NK-92 treated with Interleukin-12 subunit alpha and Interleukin-12 subunit beta, amount 100 ng/mL, for 24 hours (cell line): Measurements from ENCODE around the gene TTC12.
"Not testable (repeated sequence)": the region's sequence is repeated elsewhere in the genome, so short reads cannot be mapped to it uniquely, and the experiment has no call there.

ENCODE experiments used
- DNase-seq: peaks from one replicate; lab custom pipeline; 2025; lab: John Stamatoyannopoulos, UW

TTC12 gene

DNA sequence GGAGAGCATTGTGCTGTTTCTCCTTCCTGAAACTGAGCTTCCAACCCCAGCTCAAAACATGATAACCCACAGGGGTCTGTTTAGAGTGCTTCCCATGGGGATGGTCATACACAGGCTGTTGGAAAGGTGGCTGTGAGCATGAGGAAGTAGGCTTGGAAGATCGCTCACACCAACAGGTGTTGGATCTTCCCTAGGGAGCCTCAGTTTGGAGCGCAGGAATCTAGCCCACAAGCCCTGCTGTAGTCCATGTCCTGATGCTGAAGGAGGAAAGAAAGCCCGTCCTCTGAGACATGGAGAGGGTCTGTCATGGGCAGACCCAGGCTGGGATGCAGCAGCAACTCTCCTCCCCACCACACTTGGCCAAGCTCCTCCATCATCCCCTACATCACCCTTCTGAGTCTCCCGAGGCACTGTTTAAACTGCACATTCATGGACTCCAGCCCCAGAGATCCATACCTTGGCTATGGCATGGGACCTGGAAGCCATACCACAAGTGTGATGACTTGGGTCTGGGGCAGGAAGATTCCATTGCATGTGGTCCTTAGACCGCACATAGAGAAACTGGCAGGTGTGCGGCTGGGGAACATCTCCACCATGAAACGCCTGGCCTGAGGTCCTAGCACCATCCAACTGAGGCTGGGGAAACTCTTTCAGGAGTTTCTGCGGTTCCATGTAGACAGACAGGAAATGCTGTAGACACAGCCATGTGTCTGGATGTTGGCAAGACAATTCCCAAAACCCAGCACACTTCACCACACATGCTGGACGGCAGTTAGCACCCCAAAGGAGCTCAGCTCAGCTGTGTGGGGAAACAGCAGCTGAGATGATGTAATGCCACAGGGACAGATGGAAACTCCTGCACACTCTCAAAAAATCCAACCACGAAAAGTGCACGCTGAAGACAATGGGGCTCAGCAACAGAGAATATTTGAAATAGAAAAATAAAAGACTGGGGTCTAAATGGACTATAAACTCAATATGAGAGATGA lies 27.6 kb upstream of the TTC12 start:
- DNase-seq = no peak

DNA sequence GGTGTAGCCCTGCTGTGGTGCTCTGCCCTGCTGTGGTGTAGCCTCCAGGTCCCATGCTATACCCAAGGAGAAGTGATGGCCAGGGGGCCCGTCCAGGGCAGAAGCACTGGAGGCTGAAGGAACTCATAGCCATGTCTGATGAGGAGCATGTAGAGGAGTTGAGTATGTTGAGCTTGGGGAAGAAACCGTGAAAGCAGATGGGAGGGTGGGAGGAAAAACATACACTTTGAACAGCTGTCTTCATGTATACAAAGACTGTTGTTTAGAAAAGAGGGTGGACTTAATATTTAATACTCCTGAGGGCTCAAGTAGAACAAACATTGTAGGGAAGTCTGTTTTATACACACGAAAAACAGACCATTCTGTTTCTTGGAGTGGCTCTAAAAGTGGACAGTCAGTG lies 26.6 kb upstream of the TTC12 start:
- DNase-seq = no peak

DNA sequence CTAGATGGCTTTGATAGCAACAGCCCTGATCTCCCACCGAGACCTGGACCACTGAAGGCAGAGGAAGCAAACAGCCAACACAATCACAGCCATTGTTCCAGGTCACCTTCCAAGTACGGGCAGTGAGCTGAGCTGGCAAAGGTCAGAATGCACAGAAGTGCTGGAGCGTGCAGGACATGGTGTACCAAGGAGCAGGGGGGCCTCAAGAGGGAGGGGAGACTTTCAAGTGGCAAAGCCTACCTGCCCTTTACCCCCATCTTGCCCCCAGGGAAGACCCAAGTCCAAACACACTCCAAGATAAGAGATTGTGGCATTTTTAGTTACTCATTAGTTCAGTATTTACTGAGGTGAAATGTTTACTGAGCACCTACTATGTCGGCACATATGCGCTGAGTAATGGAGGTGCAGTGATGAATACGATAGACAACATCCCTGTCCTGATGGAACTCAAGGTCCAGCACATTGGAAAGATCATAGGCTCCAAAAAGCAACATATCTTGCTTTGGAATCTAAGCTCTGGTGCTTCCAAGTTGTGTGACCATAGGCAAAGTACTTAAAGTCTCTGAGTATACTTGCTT lies 26.0 kb upstream of the TTC12 start:
- DNase-seq = no peak

DNA sequence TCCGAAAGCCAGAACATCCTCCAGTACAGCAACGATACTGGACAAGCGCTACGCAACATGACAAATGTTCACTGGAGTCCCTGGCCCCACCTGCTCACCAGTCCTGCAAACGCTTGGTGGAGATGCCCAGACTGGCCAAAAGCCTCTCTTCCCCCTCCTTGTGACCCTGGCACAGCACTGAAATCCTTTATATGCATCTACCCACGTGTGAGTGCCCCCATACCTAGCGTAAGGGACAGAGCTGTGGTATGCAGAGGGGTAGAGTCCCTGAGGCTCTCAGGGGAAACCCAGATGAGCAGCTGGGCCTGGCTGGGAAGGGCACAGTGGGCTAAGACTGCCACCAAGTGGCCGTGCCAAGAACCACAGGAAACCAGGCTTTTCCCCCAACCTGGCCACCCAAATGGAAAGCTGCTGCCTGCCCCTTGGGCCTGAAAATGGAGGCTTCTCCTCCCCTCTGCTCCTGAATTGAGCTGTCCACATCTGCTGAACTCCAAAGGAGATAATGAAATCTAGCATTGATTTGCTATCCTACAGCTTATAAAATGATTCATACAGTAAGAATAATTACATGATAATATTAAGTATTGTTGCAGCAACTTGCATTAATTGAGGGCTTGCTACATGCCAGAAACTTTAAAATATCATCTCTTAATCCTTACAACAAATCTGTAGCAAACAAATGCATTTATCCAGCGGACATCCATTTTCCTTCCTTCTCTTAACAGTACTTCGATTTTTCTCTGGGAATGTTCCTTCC lies 24.8 kb upstream of the TTC12 start:
- peak; percentile 33 for DNase-seq

DNA sequence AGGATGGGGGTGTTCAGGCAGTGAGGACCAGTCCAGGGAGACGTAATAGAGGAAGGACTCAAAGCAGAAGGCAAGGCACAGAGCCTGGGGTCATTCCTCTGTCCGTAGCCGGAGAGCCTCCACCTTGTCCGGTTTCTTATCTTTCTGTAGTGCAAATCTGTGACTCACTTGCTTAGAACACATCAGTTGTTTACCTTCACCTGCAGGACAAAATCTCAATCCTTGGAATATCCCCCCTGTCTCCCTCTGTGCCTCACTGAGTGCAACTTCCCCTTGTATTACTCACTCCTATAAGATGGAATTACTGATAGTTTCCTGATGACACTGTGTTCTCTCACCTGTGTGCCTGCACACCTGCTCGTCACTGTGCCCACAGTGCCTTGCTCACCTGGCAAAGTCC lies 20.4 kb upstream of the TTC12 start:
- no peak for DNase-seq

DNA sequence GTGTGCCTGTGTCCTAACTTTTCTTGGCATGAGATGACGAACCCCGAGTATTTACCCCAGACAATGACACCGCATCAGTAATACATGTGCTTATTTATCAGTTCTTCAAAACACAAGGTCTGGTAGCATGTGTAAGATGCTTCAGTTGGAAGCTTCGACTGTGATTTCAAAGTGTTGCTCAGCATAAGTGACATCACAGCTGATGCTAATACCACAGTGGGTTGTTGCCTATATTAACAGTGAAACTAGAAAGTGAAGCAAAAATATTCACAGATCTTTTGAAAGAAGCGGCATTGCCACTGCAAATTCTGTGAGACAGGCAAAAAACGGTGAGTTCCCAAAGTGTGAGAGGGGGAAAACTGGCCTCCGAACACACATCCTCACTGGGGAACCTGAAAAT lies 18.4 kb upstream of the TTC12 start:
- DNase-seq = no peak

DNA sequence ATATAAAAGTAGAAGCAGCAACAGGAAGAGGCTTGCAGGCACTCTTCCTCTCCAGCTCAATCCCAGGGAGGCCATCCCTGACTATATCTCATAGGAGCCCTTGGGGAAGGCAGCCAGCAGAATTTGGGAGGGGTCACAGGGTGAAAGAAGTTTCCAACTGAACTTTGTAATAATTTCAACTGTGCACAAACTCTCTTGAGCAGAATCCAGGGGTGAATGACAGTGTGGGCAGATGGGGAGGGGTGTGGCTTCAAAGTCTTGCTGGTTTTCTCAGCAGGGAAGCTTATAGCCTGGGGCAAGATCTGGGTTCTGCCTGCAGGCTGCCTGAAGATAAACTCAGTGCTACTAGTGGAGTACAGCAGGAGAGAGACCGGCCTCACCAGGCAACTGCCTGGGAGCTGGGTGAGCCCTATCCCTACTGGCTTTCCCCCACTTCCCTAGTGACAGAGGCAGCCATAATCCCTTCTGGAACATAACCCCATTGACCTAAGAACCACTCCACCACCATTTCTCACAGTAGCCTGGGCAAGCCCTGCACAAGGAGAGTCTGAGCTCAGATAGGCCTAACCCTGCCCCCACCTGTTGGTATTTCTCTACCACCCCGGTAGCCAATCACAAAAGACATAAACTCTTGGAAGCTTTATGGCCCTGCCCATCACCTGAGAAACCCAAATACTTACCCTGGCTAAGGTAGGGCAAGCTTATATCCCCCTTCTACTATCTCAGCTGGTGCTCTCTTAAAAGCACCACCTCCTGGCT lies 17.8 kb upstream of the TTC12 start:
- DNase-seq = no peak

DNA sequence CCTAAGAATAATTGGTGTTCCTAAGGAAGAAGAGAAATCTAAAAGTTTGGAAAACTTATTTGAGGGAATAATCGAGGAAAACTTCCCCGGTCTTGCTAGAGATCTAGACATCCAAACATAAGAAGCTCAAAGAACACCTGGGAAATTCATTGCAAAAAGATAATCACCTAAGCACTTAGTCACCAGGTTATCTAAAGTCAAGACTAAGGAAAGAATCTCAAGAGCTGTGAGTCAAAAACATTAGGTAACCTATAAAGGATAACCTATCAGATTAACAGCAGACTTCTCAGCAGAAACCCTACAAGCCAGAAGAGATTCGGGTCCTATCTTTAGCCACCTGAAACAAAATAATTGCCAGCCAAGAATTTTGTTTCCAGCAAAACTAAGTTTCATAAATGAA lies 15.9 kb upstream of the TTC12 start:
- not testable (repeated sequence) for DNase-seq

DNA sequence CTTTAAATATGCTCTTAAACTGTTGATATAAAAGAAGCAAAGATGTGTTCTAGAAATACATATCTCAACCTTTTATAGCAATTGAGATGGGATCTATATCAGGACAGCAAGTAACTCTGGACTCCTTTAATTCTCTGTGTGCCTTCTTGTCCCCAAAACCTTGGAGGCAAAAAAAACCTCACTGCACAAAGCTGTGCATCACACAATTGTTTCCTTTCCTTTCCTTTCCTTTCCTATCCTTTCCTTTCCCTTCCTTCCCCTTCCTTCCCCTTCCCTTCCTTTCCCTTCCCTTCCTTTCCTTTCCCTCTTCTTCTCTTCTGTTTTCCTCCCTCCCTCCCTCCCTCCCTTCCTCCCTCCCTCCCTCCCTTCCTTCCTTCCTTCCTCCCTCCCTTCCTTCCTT lies 9.5 kb upstream of the TTC12 start:
- no peak for DNase-seq

DNA sequence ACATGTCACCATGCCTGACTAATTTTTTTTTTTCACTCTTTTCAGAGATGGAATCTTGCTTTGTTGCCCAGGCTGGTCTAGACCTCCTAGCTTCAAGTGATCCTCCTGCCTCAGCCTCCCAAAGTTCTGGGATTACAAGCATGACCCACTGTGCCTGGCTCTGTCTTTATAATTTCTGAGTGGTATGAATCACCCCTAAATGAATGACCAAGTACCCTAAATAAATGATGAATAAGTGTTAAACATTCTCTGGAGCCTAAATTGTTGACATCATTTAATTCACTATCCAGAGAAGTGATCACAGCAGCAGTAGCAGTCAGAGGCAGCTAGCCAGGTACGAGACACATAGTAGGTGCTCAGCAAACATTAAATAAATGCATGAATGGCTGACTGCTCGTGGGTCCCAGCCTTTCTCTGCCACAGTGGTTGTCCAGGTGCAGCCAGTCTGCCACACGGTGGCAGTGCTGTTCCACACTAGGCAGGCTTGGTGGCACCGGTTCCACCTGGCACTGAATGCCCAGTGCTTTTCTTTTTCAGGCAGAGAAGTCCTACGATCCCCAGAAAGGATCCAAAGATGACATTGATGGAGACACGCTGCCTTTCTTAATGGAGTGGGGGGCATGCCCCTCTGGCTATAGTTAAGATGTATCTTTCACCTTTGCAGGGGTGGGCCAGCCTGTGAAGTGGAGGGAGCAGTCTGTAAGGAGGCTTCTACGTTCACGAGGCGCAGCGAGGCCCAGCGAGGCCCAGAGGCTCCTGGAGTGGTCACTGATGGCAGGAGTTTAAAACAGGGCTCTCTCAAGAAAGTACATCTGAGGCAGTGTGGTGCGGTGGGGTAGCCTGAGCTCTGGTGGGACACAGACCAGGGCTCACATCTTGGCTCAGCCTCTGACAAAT lies 8.7 kb upstream of the TTC12 start:
- DNase-seq = peak; percentile 48

DNA sequence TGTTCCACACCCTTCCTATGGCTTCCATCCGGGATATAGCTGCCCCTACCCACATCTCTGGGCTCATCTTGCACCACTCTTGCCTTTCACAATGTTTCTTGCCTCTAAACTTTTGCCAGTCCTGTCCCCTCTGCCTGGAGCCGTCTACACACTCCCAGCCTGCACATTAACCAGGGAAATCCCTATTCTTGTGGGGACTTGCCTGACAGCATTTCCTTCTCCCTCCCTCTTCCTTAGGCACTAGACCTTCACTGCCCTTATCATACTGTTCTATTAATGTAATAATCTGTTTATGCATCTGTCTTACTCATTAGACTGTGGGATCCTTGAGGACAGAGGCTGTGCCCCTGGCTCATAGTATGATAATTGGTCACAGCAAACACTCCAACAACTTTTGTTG lies 5.8 kb upstream of the TTC12 start:
- no peak for DNase-seq

DNA sequence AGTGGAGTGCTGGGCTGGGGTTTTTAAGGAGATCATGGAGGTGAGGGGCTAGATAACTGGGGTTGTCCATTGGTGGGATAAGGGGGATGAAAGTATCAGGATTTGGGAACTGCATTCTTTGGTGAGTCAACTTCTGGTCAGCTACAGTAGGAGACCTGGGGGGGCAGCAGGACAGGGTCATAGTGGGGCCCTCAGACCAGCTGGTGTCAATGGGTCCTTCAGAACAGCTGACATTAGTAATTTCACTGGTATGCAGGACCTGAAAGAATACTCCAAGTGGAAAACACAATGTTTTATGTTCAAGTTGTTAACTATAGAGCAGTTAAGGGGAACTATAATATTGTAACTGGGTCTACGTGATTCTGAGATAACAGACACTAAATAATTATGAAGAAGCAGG lies 2.8 kb upstream of the TTC12 start:
- no peak for DNase-seq

DNA sequence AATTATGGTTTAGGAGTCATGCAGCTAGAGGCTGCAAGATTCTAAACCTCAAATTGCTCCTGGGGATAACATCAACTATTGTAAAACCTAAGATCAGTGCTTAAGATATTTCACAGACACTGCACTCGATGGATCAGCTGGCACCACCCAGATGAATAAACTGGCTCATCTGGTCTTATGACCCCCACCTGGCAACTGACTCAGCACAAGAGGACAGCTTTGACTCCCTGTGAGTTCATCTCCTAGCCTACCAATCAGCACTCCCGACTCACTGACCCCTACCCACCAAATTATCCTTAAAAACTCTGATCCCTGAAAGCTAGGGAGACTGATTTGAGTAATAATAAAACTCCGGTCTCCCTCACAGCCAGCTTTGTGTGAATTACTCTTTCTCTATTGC lies 782 bp upstream of the TTC12 start:
- DNase-seq = no peak

DNA sequence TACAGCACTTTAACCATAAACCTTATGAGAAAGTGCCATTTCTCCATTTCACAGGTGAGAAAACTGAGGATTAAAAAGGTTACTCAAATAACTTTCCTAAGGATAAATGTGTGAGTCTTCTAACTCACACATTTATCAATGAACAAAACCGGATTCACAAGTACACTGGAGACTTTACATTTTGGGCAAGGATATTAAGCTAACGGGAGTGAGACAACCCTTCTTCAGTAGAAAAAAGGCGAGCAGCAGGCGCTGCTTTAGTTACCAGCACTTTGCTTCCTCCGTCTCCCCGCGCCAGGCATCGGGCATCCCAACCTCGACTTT lies 356 bp upstream of the TTC12 start:
- DNase-seq = no peak

DNA sequence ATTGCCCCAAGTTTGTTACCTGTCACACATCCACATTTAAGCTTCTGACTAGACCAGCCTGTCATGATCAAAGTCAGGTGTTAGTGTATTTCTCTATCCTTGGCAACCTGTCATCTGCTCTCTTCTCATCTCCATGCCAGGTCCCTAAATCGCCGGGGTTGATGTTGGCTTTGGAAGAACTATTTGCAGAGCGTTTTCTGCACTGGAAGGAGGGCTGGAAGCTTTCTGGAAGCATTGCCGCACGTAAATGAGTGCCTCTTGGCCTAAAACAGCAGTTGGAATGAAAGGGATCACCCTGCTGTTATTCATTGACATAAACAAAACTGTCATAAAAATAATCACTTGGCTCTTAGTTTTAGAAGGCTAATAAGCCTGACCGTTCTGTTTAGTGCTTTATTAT lies 1.4 kb downstream of the TTC12 start:
- DNase-seq = no peak

DNA sequence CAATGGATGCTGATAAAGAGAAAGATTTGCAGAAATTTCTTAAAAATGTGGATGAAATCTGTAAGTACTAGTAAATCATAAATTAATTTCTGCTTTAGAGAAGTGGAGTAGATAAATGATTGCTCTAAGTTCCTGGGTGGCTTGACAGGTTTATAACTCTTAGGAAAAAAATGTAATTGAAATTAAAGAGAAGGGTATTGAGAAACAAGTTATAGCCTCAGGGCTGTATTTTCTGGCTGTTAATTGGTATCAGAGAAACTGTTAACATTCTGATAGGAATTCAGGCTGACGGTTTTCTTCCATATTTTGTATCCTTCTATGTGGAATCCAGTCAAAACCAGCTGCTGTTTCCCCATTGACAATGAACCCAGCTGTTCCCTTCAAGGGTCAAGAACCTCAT lies 1.9 kb downstream of the TTC12 start:
- no peak for DNase-seq

DNA sequence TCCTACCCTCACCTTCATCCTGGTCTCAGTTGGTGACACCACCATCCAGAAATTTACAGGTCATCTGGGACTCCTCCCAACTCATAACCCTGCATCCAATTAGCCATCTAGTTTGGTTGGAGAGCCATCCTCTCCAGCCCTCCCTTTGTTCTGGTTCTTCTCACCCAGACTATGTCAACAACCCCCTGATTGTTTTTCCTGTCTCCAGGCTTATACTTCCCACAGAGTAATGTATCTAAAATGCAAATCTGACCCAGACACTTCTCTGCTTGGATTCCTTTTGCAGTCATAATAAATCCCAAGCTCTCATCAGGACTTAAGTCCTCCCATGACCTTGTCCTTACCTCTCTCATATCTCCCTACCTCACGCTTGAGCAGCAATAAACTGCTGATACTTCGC lies 3.0 kb downstream of the TTC12 start:
- no peak for DNase-seq

DNA sequence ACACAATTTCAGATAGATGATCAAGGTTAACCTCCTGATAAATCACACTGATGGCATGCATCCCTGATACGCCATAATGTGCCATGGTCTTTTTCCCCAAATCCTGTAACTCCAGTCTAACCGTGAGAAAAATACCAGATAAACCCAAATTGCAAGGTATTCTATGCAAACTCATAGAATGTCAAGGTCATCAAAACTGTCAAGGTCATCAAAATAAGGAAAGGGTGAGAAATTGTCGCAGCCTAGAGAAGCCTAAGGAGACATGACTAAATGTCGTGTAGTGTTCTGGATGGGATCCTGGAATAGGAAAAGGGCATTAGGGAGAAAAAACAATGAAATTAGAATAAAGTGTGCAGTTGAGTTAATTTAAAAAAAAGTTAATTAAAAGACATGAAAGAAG lies 4.7 kb downstream of the TTC12 start:
- DNase-seq = no peak

DNA sequence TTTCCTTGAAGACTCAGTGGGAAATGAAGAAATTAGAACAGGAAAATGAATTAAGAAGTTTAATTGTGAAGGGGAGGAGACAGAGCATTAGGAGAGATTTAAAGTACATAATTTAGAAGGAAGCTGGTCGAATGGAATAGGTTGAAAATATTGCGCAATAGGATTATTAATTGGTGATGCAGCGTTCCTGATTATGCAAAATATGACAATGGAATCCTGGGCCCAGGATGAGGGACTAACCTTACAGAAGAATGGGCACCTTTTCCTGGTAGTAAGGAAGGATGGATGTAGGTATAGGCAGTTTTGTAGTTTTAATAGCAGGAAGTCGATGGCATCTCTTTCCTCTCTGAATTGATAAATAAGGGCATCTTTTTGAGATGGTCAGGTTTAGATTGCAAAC lies 7.8 kb downstream of the TTC12 start:
- DNase-seq = no peak

DNA sequence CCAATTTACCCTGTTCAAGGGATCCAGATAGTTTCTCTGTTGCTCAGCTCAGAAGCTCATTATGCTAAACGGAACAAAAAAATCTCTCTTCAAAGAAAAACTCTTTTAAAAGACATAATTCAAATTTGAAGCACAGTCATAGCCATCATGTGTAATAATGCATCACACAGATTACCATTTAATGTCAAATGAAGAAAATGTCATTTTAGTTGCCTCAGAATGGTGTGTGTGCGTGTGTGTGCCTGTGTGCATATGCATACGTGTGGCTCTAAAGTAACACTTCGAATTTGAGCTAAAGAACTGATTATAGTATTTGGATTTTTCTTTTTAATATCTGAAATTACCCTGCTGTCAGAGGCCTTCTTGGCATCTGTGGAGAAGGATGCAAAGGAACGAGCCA lies 9.9 kb downstream of the TTC12 start:
- no peak for DNase-seq

DNA sequence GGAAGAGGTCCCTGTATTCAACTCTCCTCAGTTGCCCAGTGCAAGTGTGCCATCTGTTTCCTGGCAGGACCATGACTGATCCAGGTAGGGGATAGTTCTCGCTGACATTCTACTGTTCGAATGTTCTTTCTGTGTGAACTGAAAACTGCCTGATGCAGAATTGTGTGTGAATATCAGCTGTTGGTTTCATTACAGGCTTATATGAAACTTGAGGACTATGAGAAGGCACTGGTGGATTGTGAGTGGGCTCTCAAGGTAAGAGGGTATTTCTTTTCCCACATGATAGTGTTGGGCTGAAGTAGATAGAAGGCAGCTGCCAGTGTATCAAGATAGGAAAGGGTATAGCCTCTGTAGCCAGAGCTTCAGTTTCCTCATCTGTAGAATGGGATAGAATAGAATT lies 15.3 kb downstream of the TTC12 start:
- no peak for DNase-seq
